H1 (cell line): ENCODE results near the gene DHX36. TPM values are rescaled to one million over a fixed set of nuclear protein-coding genes. Genes with fewer than 3 reads are reported as not detected.

Experiments used
- CTCF ChIA-PET: fragments of 300-600 bp; sonication (Branson Sonifier 250); formaldehyde crosslinking; loops from one replicate; lab custom pipeline; 2021; ENCODE audit not compliant: partially characterized antibody; lab: Charles Lee
- POLR2A ChIA-PET: fragments of 300-600 bp; sonication (Branson Sonifier 250); formaldehyde crosslinking; loops from one replicate; lab custom pipeline; 2021; ENCODE audit warnings: inconsistent platforms; ENCODE audit not compliant: partially characterized antibody; lab: Charles Lee
- DNase-seq, 2 experiments: peaks; one replicate each; pipeline versions ENCODE4 v3.0.0 to v3.0.0-alpha.2; 2010 to 2022; ENCODE audit warnings: low spot score in 2 of 2, low read depth in 1 of 2, mixed read lengths in 1 of 2
- FAIRE-seq: peaks from 2 replicates; lab custom pipeline; 2011; peaks lifted over from hg19 to GRCh38; lab: Jason Lieb, UNC
- H2AFZ ChIP-seq: 2 replicates; pipeline ENCODE4 v1.8.1; 2012; ENCODE audit warnings: low read length, inconsistent platforms
- H2AK5ac ChIP-seq: 2 replicates; pipeline ENCODE4 v1.6.1; 2013; ENCODE audit warnings: low read depth, low read length
- H2BK120ac ChIP-seq: replicated peaks from 2 replicates; pipeline ENCODE3; 2013; ENCODE audit warnings: low read depth, low read length, inconsistent platforms
- H2BK12ac ChIP-seq: 2 replicates; pipeline ENCODE4 v1.6.1; 2013; ENCODE audit warnings: low read depth, low read length
- H2BK15ac ChIP-seq: 2 replicates; pipeline ENCODE4 v1.6.1; 2013; ENCODE audit warnings: low read length
- H2BK20ac ChIP-seq: 2 replicates; pipeline ENCODE4 v1.6.1; 2013; ENCODE audit warnings: low read length
- H2BK5ac ChIP-seq: 2 replicates; pipeline ENCODE4 v1.6.1; 2013; ENCODE audit warnings: low read depth, low read length
- H3K14ac ChIP-seq: 2 replicates; pipeline ENCODE4 v1.6.1; 2013; ENCODE audit warnings: inconsistent platforms; ENCODE audit not compliant: insufficient read length
- H3K18ac ChIP-seq: 2 replicates; pipeline ENCODE4 v1.6.1; 2013; ENCODE audit warnings: low read length; ENCODE audit errors: extremely low read depth
- H3K23ac ChIP-seq: 2 replicates; pipeline ENCODE4 v1.6.1; 2013; ENCODE audit warnings: inconsistent platforms; ENCODE audit not compliant: insufficient read length
- H3K23me2 ChIP-seq: 2 replicates; pipeline ENCODE4 v1.6.1; 2013; ENCODE audit warnings: low read depth, low read length
- H3K27ac ChIP-seq: 2 replicates; pipeline ENCODE4 v1.6.1; 2011; ENCODE audit warnings: low read depth, low read length, inconsistent platforms
- H3K27me3 ChIP-seq, 4 experiments: replicated peaks in 1 of 4; 1 replicate in 1 of 4; 2 replicates in 3 of 4; pipeline versions ENCODE4 v1.6.1 to v1.8.1; 2011 to 2013; ENCODE audit warnings: low read length in 3 of 4, mild to moderate bottlenecking in 3 of 4, inconsistent platforms in 2 of 4, mixed read lengths in 2 of 4, moderate library complexity in 1 of 4; ENCODE audit not compliant: control insufficient read depth in 3 of 4, insufficient read depth in 3 of 4; ENCODE audit errors: extremely low read depth in 1 of 4
- H3K36me3 ChIP-seq, 4 experiments: 2 replicates each; pipeline versions ENCODE4 v1.6.1 to v1.8.1; 2011 to 2013; ENCODE audit warnings: mild to moderate bottlenecking in 4 of 4, low read length in 3 of 4, moderate library complexity in 2 of 4, control low read depth in 1 of 4, inconsistent platforms in 1 of 4; ENCODE audit not compliant: insufficient read depth in 4 of 4, control insufficient read depth in 2 of 4
- H3K4ac ChIP-seq: replicated peaks from 2 replicates; pipeline ENCODE3; 2013; ENCODE audit warnings: low read length, low read depth, mixed read lengths, inconsistent platforms; ENCODE audit not compliant: insufficient read length
- H3K4me1 ChIP-seq, 4 experiments: replicated peaks in 1 of 4; 1 replicate in 1 of 4; 2 replicates in 3 of 4; pipeline versions ENCODE4 v1.6.1 to v1.8.1; 2011 to 2013; ENCODE audit warnings: low read length in 3 of 4, inconsistent platforms in 2 of 4, mixed read lengths in 1 of 4; ENCODE audit not compliant: insufficient read depth in 4 of 4, control insufficient read depth in 3 of 4
- H3K4me2 ChIP-seq, 2 experiments: 2 replicates each; pipeline versions ENCODE4 v1.6.1 to v1.8.1; 2011 to 2013; ENCODE audit warnings: low read depth in 2 of 2, low read length in 2 of 2, control low read depth in 1 of 2, inconsistent platforms in 1 of 2, mild to moderate bottlenecking in 1 of 2; ENCODE audit not compliant: insufficient read depth in 1 of 2
- H3K4me3 ChIP-seq, 4 experiments: fragments of 200-600, 300-600 bp in 1 of 4; sonication (generic), shearing (Covaris generic), sonication (Bioruptor Twin) in 1 of 4; 2 replicates each; pipeline versions ENCODE4 v1.5.1 to v1.8.1; 2011 to 2016; ENCODE audit warnings: low read length in 4 of 4, low read depth in 3 of 4, control low read depth in 2 of 4, inconsistent platforms in 2 of 4, mild to moderate bottlenecking in 2 of 4, mixed read lengths in 1 of 4, moderate library complexity in 1 of 4; ENCODE audit not compliant: insufficient read depth in 2 of 4; ENCODE audit errors: extremely low read depth in 1 of 4
- H3K56ac ChIP-seq: replicated peaks from 2 replicates; pipeline ENCODE3; 2013; ENCODE audit warnings: low read depth, mild to moderate bottlenecking, mixed read lengths, low read length, inconsistent platforms; ENCODE audit not compliant: insufficient read length
- H3K79me1 ChIP-seq: 2 replicates; pipeline ENCODE4 v1.6.1; 2013; ENCODE audit warnings: low read depth, low read length, control low read depth
- H3K79me2 ChIP-seq, 2 experiments: 2 replicates each; pipeline versions ENCODE4 v1.6.1 to v1.8.1; 2012 to 2013; ENCODE audit warnings: low read length in 2 of 2, mild to moderate bottlenecking in 2 of 2, inconsistent platforms in 1 of 2; ENCODE audit not compliant: insufficient read depth in 2 of 2, control insufficient read depth in 1 of 2
- H3K9ac ChIP-seq, 4 experiments: replicated peaks in 1 of 4; 1 replicate in 1 of 4; 2 replicates in 3 of 4; pipeline versions ENCODE4 v1.6.1 to v1.8.1; 2011 to 2013; ENCODE audit warnings: low read depth in 3 of 4, low read length in 3 of 4, control low read depth in 2 of 4, mild to moderate bottlenecking in 2 of 4, moderate library complexity in 2 of 4, inconsistent platforms in 1 of 4; ENCODE audit errors: extremely low read depth in 1 of 4
- H3K9me3 ChIP-seq, 2 experiments: 2 replicates each; pipeline versions ENCODE4 v1.6.1 to v1.8.1; 2012 to 2013; ENCODE audit warnings: mild to moderate bottlenecking in 2 of 2, moderate library complexity in 2 of 2, control low read depth in 1 of 2, inconsistent platforms in 1 of 2, low read depth in 1 of 2, low read length in 1 of 2, mixed read lengths in 1 of 2; ENCODE audit not compliant: insufficient read depth in 2 of 2
- H4K20me1 ChIP-seq, 2 experiments: replicated peaks in 1 of 2; 2 replicates each; pipeline versions ENCODE3 to v1.8.1; 2011 to 2013; ENCODE audit warnings: inconsistent platforms in 2 of 2, low read length in 2 of 2, mild to moderate bottlenecking in 1 of 2; ENCODE audit not compliant: insufficient read depth in 2 of 2, control insufficient read depth in 1 of 2
- H4K5ac ChIP-seq: 2 replicates; pipeline ENCODE4 v1.6.1; 2013; ENCODE audit warnings: low read length, low read depth, mixed read lengths, inconsistent platforms; ENCODE audit not compliant: insufficient read length
- H4K8ac ChIP-seq: 2 replicates; pipeline ENCODE4 v1.8.0; 2013; ENCODE audit warnings: mild to moderate bottlenecking, moderate library complexity, low read length, inconsistent platforms; ENCODE audit not compliant: insufficient read depth; ENCODE audit errors: extremely low read depth
- H4K91ac ChIP-seq: replicated peaks from 2 replicates; pipeline ENCODE3; 2013; ENCODE audit warnings: low read length, mixed read lengths, inconsistent platforms; ENCODE audit not compliant: insufficient read length
- ASH2L ChIP-seq: fragments of 200-600, 300-600 bp; sonication (generic); IDR thresholded peaks from one replicate; pipeline ENCODE4 v1.7.1; 2017; ENCODE audit warnings: low read length
- BCL11A ChIP-seq, 2 experiments: IDR thresholded peaks; one replicate each; pipeline ENCODE4 v1.6.1; 2011; ENCODE audit warnings: low read depth in 2 of 2, low read length in 2 of 2, mild to moderate bottlenecking in 2 of 2
- CBX5 ChIP-seq: fragments of 300-800, 300-1000 bp; sonication (generic); IDR thresholded peaks from 2 replicates; pipeline ENCODE4 v1.7.1; 2016; ENCODE audit warnings: antibody characterized with exemption, low read length, low read depth
- GABPA ChIP-seq: IDR thresholded peaks from 2 replicates; pipeline ENCODE4 v1.6.1; 2011; ENCODE audit warnings: mild to moderate bottlenecking, low read length, moderate library complexity, borderline replicate concordance; ENCODE audit not compliant: insufficient read depth
- MAFK ChIP-seq: IDR thresholded peaks from 2 replicates; pipeline ENCODE4 v1.6.1; 2012; ENCODE audit warnings: low read depth, mild to moderate bottlenecking, improper control_type of control experiment, low read length
- NRF1 ChIP-seq: IDR thresholded peaks from 2 replicates; pipeline ENCODE4 v1.6.1; 2011; ENCODE audit warnings: mild to moderate bottlenecking, low read depth, low read length, improper control_type of control experiment
- RXRA ChIP-seq: IDR thresholded peaks from 2 replicates; pipeline ENCODE4 v1.6.1; 2011; ENCODE audit warnings: low read depth, mild to moderate bottlenecking, low read length, moderate library complexity; ENCODE audit not compliant: insufficient read depth
- SIRT6 ChIP-seq: IDR thresholded peaks from one replicate; pipeline ENCODE4 v1.7.1; 2012; ENCODE audit warnings: low read length, inconsistent platforms
- SP1 ChIP-seq: IDR thresholded peaks from 2 replicates; pipeline ENCODE4 v1.6.1; 2011; ENCODE audit warnings: low read depth, low read length
- SP2 ChIP-seq: IDR thresholded peaks from 2 replicates; pipeline ENCODE4 v1.6.1; 2012; ENCODE audit warnings: mild to moderate bottlenecking, low read length, inconsistent platforms
- SUZ12 ChIP-seq: fragments of 200-600 bp; sonication (generic); IDR thresholded peaks from 2 replicates; pipeline ENCODE4 v1.6.1; 2012; ENCODE audit warnings: mild to moderate bottlenecking, inconsistent platforms, low read length, moderate library complexity, mixed read lengths
- TAF1 ChIP-seq: IDR thresholded peaks from 2 replicates; pipeline ENCODE4 v1.6.1; 2011; ENCODE audit warnings: mild to moderate bottlenecking, low read depth, low read length
- WGBS, 2 experiments: shearing (Covaris generic) in 1 of 2; methylation state at CpG; one replicate each; pipeline versions ENCODE4 v1.1.6 to v1.1.7; 2013 to 2015; ENCODE audit warnings: low lambda C conversion rate in 2 of 2, mixed read lengths in 2 of 2, inconsistent platforms in 1 of 2, low coverage in 1 of 2, missing lambda C conversion rate in 1 of 2; ENCODE audit not compliant: insufficient replicate concordance in 2 of 2, insufficient coverage in 1 of 2, insufficient read length in 1 of 2; ENCODE audit errors: extremely low coverage in 1 of 2, missing lambda C conversion rate in 1 of 2; 5-methylcytosine and 5-hydroxymethylcytosine counted together
- polyA plus RNA-seq, 7 experiments: library from polyadenylated mRNA; depleted of rRNA in 3 of 7; stranded (reverse) in 5 of 7; unstranded in 2 of 7; fragments of >200 nt in 5 of 7; fragments of 200-250 nt in 2 of 7; gene quantifications; 1 replicate in 5 of 7; 2 replicates in 1 of 7; 4 replicates in 1 of 7; pipeline versions ENCODE4 v1.2.1 to v1.2.3, GENCODE V29; 2011 to 2013; ENCODE audit warnings: missing spikeins in 2 of 7, mixed read lengths in 2 of 7
- total RNA-seq: library from RNA; stranded (reverse); fragmentation: NEBNext Ultra II Directional; extraction: Animal tissue kit (Norgen Biotek cat#: 25700); gene quantifications from 2 replicates; pipeline ENCODE4 v1.2.1, GENCODE V29; 2021
- TF ChIP-seq, protein P1 (sequence below): IDR thresholded peaks from 2 replicates; pipeline ENCODE4 v1.6.1; 2012; ENCODE audit warnings: inconsistent platforms

The DHX36 gene
- total and polyA plus RNA-seq, 2 of the 8 experiments (the other 6 are each of a cell fraction or from before 2014, with no cell fraction given): 44.9 to 131 TPM

GRCh38 chr3:154241496-154241895 lies 82.8 kb downstream of the DHX36 start:
- no peak overlapping the region for H3K4me2 ChIP-seq
- no peak overlapping the region for H3K18ac ChIP-seq
- H2BK120ac ChIP-seq: no peak overlapping the region
- no peak overlapping the region for H2AK5ac ChIP-seq
- H3K9ac ChIP-seq: no peak overlapping the region
- no peak overlapping the region for H3K14ac ChIP-seq
- CTCF ChIA-PET: interaction anchor here (4.5 kb wide), 1 partner anchor 11 kb away, joined by 22 read pairs; no protein-coding TSS in a partner anchor
- peaks cover 0 to 5% (median 2%) of the 10 kb centered on the region in 4 experiments; a peak in 2 of 8 replicates for H3K36me3 ChIP-seq
- H3K27me3 ChIP-seq: no peaks in the 10 kb centered on the region
- TF ChIP-seq NRF1: no peak
- no peak for TF ChIP-seq SUZ12
- no peak for TF ChIP-seq ASH2L
- no peak for TF ChIP-seq SIRT6
- TF ChIP-seq RXRA: no peak
- TF ChIP-seq MAFK: no peak
- no peak for TF ChIP-seq SP1
- no peak for TF ChIP-seq CBX5
- TF ChIP-seq, protein P1, sequence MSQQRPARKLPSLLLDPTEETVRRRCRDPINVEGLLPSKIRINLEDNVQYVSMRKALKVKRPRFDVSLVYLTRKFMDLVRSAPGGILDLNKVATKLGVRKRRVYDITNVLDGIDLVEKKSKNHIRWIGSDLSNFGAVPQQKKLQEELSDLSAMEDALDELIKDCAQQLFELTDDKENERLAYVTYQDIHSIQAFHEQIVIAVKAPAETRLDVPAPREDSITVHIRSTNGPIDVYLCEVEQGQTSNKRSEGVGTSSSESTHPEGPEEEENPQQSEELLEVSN: no peak
- no peak for TF ChIP-seq TAF1
- TF ChIP-seq GABPA: no peak
- TF ChIP-seq SP2: no peak
- no peak for TF ChIP-seq BCL11A (IDR thresholded peaks at IDR 0.05; ENCODE audit: low read depth in 2 of 2, low read length in 2 of 2)
- H3K4ac ChIP-seq: no peak overlapping the region
- FAIRE-seq: no peak
- no peak overlapping the region for H4K8ac ChIP-seq
- no peak for DNase-seq
- no peak overlapping the region for H3K56ac ChIP-seq
- POLR2A ChIA-PET: no interaction called here
- H4K5ac ChIP-seq: no peak overlapping the region
- no peaks in the 10 kb centered on the region for H3K79me2 ChIP-seq
- H4K91ac ChIP-seq: no peak overlapping the region
- no peaks in the 10 kb centered on the region for H4K20me1 ChIP-seq
- no peaks in the 10 kb centered on the region for H3K79me1 ChIP-seq
- H3K4me3 ChIP-seq: no peak overlapping the region
- H3K27ac ChIP-seq: no peak overlapping the region
- peaks cover 0 to 7% (median 1%) of the 10 kb centered on the region in 4 experiments; a peak in 2 of 7 replicates for H3K4me1 ChIP-seq
- H2AFZ ChIP-seq: no peak overlapping the region
- no peak overlapping the region for H3K23ac ChIP-seq
- H2BK12ac ChIP-seq: no peak overlapping the region; the same call in 1 of the 2 replicates
- no peak overlapping the region for H2BK15ac ChIP-seq
- WGBS, 2 experiments: 88% methylated on average over 5 of the region's 5 CpGs; no CpG with 5 or more reads in 1 of the 2 experiments
- no peaks in the 10 kb centered on the region for H3K9me3 ChIP-seq
- no peaks in the 10 kb centered on the region; the same call in 1 of the 2 replicates for H3K23me2 ChIP-seq
- no peak overlapping the region for H2BK20ac ChIP-seq
- no peak overlapping the region for H2BK5ac ChIP-seq
